Head of caudate nucleus (tissue), 42 donors: ENCODE results near the gene GOPC.
"Not testable (repeated sequence)": the region's sequence is repeated elsewhere in the genome, so short reads cannot be mapped to it uniquely, and the experiment has no call there.

Experiments used
- DNase-seq, 42 donors: peaks; one replicate each; pipeline versions ENCODE4 v3.0.0 to v3.0.0-alpha.2; 2020 to 2021; ENCODE audit warnings: mixed read lengths in 7 of 42
- intact Hi-C: fragments of 100-400 bp; cut with DNase I; formaldehyde crosslinking; loops from one replicate; pipeline ENCODE4 v1.15.0; 2022

Gene GOPC

DNA sequence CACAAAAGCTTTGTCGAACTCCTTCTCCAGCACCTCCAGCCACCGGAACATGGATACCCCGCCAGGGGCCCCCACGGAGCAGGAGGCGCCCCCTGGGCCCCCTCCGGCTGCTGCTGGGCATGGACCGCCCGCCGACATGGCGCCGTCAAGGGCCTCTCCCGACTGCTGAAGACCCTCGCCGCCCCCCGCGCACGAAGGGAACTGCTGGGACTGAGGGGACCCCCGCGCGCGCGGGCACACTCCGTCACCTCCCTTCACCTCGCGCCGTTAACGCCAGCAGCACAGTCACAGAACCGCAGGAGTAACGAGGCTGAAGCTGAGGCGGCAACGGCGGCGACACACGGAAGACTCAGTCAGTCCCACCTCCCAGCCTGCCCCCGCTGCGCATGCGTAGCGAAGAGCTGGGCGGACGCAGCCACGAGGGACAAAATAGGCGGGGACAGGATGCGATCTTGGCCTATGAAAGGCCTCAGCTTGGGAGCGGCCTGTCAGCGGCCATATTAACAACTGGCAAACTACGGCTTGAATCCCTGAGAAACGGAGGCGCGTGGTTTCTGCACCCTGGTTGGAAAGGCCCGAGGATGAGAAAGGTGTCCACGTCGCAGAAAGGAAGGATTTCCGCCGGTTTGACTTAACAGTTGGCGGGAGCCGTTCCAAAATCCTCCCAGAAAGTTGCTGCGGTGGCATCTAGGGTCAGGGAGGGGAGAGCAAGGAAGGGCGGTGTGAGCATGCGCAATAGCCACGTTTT, at the start of gene GOPC:
GOPC (minus strand) TSS at position 361 of the 748 bp plus-strand sequence; CDS start at position 138, 223 bp downstream.
- intact Hi-C loops, result loop anchor here (10.0 kb wide), 3 partner anchors 48 to 258 kb away; no protein-coding TSS in a partner anchor
- peak; percentile 92 to 98 (median 96) for DNase-seq

DNA sequence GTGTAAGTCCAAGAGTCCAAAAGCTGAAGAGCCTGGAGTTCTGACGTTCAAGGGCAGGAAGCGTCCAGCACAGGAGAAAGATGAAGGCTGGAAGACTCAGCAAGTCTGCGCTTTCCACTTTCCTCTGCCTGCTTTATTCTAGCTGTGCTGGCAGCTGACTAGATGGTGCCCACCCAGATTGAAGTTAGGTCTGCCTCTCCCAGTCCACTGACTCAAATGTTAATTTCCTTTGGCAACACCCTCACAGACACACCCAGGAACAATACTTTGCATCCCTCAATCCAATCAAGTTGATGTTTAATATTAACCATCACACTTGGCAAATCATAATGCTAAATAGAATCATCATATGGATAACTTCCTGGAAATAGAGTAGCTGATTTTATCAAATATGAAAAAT, 49.7 kb upstream of the GOPC start:
- DNase-seq, intact Hi-C loops: not testable (repeated sequence)

DNA sequence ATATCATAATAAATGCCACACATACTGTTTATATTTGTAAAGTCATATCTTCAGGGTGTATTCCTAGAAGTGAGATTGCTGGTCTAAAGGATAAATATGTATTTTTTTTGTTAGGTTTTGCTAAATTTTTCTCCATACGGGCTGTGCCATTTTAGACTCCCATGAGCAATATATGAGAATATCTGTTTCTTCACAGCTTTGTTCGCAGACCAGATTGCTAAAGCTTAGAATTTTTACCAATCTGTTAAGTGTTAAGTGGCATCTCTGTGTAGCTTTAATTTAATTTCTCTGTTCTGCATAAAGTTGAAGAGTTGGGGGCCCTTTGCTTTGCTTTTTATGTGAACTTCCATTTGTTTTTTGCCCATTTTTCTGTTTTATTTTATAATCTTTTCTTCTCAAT, 40.7 kb upstream of the GOPC start:
- no peak for DNase-seq

DNA sequence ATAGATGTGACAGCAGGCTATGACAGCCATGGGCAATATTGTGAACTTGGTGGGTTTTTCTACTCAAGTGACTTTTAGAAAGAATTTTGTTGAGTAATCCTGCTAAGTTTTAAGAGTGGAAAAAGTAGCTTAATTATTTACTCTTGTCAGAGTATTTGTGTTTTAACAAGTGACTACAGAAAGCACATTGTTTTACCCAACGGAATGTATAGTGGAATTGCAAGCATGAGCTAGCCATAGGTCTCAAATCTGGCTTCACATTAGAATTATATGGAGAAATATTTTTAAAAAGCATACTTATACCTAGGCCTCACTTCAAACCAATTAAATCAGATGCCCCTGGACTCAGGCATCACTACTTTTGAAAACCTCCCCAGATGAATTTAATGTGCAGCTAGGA, 35.5 kb upstream of the GOPC start:
- no peak for DNase-seq
- intact Hi-C loops, result no loop called here

More for the DNA sequence above, 40.7 kb upstream of the GOPC start:
- intact Hi-C loops, result no loop called here

DNA sequence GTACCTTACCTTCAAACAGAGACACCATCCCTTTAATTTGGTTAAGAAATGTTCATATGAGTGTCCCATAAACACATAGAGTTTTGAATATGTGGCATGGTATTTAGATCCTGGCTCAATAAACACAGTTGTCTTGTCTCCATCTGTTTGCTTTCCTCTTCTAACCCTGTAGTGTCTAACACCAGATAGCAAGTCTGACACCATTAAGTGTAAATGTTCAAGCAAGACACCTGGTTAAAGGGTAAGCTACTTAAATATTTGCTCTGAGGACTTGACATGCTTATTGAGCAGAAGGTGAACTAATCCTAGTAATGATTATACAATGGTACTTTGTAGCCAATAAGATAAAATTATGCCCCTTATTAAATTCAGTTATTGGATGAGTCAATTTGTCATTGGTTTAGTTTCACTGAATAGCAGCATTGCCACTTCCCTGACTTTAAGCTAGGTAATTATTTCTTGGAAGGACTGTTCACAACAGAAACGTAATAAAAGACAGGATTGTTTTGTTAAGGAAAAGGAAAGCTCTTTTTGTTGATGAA, 26.9 kb upstream of the GOPC start:
- no peak for DNase-seq
- intact Hi-C loops, result no loop called here

DNA sequence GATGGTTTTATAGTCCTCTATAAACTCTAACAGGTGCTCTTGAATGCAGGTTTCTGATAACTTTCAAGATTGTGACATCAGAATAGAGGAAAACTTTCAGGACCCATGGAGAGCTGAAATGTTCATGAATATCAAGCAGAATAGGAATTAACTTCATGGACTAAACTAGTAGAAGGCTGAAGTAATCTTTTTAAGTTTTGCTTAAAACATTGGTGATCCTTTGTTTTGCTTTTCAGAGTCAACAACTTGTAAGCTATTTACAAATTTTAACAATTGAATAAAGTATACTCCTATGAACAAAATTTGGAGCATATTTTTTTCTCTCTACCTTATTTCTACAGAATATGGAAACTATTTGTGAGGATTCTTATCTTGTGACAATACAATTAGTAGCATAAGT, 25.2 kb upstream of the GOPC start:
- DNase-seq, result no peak
- intact Hi-C loops, result no loop called here

DNA sequence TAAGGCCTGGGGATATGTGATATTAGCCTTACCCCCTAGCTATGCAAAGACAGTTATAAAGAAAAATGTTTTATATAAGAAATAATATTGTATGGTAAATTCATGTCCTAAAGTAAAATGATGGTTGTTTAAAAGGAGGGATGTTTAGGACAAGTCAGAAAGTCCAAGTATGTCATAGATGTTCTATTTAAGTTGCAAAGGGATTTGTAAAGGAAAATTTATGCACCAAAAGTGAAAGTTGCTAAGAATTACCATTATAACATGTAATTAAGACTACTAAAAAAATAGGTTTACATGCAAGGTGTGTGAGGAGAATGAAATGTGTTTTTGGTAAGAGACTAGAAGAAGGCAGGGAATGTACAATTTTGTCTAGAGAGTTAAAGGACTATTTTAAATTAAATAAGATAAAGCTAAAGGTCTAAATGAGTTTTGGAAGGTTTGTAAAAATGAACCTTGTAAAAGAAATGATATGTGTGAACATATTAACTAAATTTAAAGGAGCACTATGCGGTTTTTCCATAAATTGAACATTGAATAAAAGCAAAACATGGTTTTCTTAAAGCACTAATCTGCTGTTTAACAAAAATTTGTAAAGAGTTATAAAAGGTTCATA, 22.7 kb upstream of the GOPC start:
- no peak for DNase-seq
- intact Hi-C loops, result no loop called here

DNA sequence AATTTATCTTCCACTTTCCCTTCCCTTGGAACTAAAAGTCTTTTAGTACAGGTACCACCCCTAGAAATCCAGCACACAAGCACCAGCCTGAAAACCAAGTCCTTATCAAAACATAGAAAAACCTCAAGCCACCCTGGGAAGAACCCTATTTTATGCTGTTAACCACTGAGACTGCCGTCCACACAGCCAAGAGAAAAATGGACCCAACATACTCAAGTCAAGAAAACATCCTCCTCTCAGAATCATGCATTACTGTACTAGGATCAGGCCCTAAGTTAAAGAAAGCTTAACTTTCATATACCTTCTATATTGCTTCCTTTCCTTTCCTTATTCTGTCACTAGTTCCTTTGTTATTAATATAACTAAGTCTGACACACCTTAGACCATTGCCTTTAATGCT, 16.9 kb upstream of the GOPC start:
- no peak for DNase-seq
- intact Hi-C loops, result no loop called here

DNA sequence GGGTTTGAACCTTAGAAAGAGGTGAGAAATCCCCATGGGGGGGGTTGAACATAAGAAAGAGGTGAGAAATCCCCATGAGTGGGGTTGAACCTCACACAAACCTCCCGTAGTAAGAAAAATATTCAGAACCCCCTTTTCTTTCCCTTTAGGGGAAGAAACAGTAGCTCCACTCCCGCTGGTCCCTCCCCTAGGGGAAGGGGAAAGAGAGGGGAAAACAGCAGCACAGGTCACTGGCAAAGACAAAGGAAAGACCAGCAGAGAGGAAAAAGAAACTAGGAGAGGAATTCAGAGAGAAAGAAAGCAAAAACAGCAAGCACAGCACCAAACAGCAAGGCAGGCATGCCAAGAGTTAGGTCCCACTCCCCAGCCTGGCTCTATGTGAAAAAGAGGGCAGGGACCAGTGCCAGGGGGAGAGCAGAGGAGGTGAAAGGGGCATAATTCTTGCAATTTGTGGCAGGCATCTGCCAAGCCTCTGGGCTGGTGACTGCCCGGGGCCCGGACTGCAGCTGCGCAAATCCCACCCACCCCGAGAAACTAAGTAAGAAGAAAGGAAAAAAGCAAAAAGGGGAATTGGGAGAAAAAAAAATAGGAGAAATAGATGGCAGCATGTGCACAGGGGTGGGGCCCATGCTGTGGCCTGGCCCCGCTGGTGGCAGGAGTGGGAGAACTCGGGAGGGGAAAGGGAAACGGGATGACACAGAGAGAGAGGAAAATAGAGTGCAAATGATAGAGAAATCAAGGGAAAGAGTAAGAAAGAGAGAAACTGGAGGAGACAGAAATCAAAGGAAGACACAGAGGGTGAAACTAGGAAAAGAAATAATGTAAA, 15.1 kb upstream of the GOPC start:
- DNase-seq, result no peak
- intact Hi-C loops, result no loop called here

DNA sequence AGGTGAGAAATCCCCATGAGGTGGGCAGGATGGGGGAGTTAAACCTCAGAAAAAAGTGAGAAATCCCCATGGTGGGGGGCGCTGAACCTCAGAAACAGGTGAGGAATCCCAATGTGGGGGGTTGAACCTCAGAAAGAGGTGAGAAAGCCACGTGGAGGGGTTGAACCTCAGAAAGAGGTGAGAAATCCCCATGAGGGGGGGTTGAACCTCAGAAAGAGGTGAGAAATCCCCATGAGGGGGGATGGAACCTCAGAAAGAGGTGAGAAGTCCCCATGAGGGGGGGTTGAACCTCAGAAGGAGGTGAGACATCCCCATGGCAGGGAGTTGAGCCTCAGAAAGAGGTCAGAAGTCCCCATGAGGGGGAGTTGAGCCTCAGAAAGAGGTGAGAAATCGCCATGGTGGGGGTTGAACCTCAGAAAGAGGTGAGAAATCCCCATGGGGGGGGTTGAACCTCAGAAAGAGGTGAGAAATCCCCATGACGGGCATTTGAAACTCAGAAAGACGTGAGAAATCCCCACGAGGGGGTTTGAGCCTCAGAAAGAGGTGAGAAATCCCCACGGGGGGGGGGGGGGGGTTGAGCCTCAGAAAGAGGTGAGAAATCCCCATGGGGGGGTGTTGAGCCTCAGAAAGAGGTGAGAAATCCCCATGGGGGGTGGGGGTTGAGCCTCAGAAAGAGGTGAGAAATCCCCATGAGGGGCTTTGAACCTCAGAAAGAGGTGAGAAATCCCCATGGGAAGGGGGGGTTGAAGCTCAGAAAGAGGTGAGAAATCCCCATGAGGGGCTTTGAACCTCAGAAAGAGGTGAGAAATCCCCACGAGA, 14.3 kb upstream of the GOPC start:
- DNase-seq, result no peak
- intact Hi-C loops, result no loop called here

DNA sequence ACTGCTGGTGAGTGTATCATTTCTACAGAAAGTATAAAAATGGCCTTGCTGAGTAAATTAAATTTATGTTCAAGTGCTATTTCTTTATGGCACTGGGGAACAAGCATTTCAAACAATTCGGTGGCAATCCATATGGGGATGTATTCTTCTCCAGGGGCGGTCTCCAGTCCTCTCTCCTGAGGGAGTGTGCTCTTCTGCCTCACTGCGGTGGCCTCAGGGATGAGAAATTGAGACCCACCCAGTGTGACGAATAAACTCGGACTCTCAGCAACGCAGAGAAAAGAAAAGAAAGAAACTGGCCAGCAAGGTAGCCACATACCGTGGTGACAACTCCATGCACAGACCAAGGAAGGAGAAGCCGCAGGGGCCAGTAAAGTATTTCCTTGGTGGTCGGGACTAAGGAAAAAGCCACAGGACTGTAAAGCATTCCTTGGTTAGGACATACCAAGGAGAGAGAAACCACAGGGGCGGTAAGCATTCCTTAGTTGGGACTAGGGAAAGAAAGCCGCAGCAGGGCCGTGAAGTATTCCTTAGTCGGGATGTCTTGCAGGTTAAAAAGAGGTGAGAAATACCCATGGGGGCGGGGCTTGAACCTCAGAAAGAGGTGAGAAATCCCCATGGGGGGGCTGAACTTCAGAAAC, 13.6 kb upstream of the GOPC start:
- DNase-seq, result no peak
- intact Hi-C loops, result no loop called here

DNA sequence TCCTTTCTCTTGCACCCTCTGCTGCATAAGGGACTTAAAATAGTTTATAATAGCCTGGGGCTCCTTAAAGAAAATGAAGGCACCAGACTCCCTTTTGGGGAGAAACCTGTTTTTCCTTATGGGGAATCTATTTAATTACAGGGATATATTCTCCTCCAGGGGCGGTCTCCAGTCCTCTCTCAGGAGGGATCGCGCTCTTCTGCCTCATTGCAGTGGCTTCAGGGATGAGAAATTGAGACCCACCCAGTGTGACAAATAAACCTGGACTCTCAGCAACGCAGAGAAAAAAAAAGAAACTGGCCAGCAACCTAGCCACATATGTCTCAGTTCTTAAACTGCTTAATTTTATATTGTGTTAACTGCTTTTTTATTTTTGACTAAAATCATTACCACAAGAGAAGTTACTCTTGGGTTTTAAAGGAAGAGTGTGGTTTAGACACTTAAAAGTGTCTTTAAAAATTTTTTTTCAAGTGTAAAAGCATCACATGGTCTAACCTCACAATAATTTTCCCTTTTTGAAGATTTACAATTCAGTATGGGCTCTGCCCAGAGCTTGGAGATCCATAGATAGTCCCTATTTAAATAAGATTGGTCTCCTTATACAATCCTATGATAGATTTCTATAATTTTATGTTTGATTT, 11.7 kb upstream of the GOPC start:
- DNase-seq, result no peak
- intact Hi-C loops, result no loop called here

DNA sequence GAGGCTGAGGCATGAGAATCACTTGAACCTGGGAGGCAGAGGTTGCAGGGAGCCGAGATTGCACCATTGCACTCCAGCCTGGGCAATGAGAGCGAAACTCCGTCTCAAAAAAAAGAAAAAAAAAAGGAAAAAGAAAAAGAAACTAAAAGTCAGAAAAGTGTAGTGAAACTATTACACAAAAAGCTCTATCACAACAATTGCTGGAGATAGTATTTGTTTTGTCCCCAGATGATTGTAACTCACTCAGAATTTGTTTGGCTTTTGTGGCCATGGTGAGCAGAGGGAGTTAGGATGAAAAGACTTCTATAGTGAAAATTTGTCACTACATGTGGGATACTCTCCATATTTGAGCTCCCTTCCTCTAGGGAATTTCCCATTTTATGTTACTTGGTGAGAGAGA, 5.2 kb upstream of the GOPC start:
- DNase-seq, result no peak
- intact Hi-C loops, result loop anchor here (10.0 kb wide), 3 partner anchors 53 to 263 kb away; no protein-coding TSS in a partner anchor

DNA sequence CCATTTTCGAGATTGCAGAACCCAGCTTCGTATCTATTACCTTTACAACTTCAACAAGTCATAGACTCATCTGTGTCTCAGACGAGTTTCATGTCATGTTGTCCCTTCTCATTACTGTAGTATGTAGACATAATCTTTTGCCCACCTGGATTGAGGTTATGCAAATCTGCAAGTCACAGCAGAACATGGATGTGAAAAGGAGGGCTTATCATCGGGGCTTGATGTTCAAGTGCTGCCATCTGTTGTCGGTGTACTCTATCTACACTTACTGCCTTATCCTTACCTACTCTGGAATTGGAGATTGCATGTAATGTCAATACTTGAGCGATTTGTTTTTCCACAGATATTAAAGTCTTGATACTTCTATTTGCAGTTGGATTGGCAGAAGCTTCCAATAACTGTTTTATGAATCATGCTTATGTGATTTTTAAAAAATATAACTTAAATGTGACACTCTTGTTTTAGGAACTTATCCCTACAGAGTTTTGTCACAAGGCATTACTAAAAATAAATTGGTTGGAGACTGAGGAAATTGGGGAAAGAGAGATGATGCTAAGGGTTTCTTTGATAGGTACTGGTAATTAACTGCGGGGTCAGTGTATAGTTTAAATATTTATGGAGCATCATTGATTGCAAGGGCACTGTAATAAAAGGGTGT, 3.0 kb upstream of the GOPC start:
- intact Hi-C loops, result loop anchor here (10.0 kb wide), 3 partner anchors 50 to 260 kb away; no protein-coding TSS in a partner anchor
- DNase-seq, result peak in 34 of 42 donors; percentile 9 to 82 (median 56)

DNA sequence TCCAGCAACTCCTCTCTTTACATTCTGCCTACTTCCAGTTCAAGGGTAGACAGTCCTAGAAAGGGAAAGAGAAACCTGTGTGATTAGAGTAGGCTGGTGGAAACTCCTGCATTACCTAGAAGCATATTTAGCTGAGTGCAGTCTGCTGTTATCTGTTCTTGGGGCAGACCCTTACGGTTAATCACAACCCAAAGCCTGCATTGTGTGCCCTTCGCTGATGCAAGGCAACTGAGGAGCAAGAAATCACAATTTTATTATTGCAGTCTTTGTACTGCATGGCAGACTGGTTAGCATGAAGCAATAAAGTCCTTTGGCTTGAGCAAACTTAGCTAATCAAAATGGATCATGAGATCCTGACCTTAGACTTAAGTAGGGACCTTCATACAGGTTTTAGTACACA, 1.5 kb upstream of the GOPC start:
- DNase-seq, result no peak
- intact Hi-C loops, result loop anchor here (10.0 kb wide), 3 partner anchors 49 to 259 kb away; no protein-coding TSS in a partner anchor

DNA sequence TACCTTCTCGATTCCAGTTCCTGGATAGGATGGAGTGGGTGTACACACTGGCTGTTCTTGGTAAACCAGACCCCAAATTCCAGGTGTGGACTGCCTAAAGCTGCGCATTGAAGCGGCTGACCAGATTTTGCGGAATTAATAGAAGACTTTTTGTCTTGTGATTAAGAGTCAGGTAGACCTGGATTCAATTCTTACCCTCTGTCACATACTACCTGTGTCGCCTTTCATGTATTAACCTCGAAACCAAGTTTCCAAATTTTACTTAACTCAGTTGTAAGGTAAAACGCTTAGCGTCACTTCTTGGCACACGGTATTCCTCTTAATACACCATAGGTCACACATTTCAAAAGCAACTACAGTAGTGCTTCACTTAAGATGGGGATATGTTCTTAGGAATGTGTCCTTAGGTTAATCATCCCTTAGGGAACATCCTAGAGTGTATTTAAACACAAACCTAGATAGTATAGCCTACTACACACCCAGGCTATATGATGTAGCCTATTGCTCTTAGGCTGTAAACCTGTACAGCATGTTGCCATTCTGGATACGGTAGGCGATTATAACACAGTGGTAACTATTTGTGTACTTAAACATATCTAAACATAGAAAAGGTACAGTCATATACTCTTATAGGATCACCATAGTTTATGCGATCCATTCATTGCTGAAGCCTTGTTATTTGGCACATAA, 733 bp upstream of the GOPC start:
- no peak for DNase-seq
- intact Hi-C loops, result loop anchor here (10.0 kb wide), 3 partner anchors 48 to 258 kb away; no protein-coding TSS in a partner anchor

DNA sequence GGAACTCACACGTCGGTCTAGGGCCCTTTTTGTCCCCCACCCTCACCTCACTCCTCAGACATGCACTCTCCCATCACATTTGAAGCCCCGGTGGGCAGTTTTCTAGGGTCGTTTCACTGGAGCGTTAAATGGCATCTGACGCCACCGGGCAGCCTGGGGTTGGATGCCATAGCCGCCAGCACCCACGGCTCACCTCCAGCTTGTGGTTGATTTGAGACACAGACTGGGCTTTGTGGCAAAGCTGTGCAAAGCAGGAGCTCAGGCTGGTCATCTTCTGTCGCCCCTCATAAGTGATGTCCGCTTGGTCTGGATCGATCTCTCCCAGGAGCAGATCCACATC, 530 bp downstream of the GOPC start:
- intact Hi-C loops, result loop anchor here (10.0 kb wide), 3 partner anchors 47 to 257 kb away; no protein-coding TSS in a partner anchor
- DNase-seq, result peak in 16 of 42 donors; percentile 4 to 55 (median 18)
